GM21619 (cell line): ENCODE data around the gene SYT17.
"Not testable (repeated sequence)": the region's sequence is repeated elsewhere in the genome, so short reads cannot be mapped to it uniquely, and the experiment has no call there.

Source experiments
- ATAC-seq: cut with Tn5 transposase; IDR thresholded peaks from one replicate; pipeline ENCODE4 v1.9.1; 2021; ENCODE audit not compliant: unreplicated experiment

Gene SYT17

GRCh38 chr16:19170043-19170655, 2.1 kb downstream of the SYT17 start:
- ATAC-seq: no peak

- ATAC-seq: no peak
These were observed 4.2 kb downstream of the SYT17 start for GRCh38 chr16:19172098-19172780.

GRCh38 chr16:19173059-19173458, 5.0 kb downstream of the SYT17 start:
- ATAC-seq: no peak

DNA sequence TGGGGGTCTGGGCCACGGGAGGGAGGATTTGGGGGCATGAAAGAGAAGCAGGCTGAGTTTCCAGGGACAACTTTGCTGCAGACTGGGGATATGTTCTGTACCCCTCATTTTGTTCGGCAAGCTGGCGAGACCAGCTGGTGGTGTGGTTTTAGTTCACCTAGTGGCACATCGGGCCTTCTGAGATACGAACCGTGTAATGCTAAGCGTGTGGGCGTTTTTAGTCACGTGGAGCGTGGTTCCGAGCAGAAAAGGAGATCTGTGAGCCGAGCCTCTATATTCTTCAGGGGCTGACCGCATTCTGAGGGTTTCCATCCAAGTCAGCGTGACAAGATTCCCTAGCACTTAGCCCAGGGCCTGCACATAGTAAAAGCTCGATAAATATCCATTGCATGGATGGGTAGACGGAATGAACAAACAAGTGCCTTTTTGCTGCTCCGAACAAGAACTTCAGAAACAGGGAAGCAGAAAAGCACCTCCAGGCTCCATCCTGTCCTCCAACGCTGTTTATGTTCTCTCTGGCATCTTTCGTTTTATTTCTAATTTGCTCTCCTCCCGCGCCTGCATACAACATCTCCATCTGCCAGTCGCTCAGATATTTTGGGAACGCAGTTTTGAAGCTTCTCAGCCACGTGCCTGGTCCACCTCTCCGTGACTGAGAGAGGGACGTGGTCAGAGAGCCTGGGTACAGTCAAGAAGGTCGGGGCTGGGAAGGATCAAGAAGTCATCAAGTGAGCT, 5.8 kb downstream of the SYT17 start:
- no peak for ATAC-seq

DNA sequence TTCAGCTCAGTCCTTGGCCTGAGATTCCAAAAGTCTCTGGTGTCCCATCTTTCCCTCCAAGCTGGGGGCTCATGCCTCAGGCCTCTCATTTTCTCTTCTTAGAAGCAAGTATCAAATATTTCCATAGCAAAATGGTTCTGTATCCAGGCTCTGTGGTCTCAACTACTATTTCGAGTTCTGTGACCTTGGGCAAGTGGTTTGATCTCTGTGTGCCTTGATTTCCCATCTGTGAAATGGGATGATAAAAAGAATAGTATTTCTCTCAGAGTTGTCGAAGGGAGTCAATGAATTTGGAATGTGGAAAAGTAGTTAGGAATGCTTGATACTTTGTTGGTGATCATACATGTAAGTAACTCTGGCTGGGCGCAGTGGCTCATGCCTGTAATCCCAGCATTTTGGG, 6.4 kb downstream of the SYT17 start:
- no peak for ATAC-seq

- no peak for ATAC-seq
These were observed 7.6 kb downstream of the SYT17 start for GRCh38 chr16:19175492-19176262.

GRCh38 chr16:19177111-19177739, 9.2 kb downstream of the SYT17 start:
- ATAC-seq: no peak

GRCh38 chr16:19179546-19180490, 11.8 kb downstream of the SYT17 start:
- ATAC-seq: no peak

GRCh38 chr16:19180741-19181140, 12.7 kb downstream of the SYT17 start:
- no peak for ATAC-seq

GRCh38 chr16:19182481-19182880, 14.4 kb downstream of the SYT17 start:
- ATAC-seq: no peak

- no peak for ATAC-seq
These were observed 15.1 kb downstream of the SYT17 start for GRCh38 chr16:19183187-19183586.

DNA sequence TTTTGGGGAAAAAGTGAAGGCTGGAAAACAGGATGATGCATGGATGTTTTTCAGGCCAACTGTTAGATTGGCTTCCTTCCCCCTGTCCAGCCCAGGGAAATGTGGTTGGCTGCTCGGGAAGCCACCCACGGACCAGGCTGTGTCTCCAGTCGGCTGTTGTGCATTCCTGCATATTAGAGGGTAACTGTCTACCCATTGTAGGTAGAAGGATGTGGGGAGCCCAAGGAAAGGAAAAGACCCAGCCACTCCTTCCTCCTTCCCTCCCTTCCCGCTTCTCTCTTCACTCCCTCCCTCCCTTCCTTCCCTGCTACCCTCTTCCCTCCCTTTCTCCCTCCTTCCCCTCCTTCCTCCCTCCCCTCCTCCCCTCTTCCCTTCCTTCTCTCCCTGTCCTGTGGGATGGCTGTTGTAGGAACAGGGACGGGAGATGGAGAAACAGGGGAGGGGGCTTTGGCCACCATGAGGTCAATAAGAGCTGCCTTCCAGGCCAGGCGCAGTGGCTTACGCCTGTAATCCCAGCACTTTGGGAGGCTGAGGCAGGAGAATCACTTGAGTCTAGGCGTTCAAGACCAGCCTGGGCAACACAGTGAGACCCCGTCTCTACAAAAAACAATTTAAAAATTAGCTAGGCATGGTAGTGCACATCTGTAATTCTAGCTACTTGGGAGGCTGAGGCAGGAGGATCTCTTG, 16.9 kb downstream of the SYT17 start:
- ATAC-seq: no peak

DNA sequence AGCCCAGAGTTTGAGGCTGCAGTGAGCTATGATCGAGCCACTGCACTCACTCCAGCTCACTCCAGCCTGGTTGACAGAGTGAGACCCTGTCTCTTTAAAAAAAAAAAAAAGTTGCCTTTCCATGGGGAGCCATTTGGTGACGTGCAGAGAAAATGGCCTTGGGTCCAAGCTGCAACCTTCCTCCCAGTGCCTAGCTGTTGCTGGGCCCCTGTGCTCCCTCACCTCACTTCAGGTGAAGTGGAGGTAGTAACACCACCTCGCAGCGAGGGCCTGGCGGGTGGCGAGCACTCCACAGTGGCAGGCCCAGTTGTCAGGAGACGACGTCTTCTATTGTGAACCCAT, 17.4 kb downstream of the SYT17 start:
- ATAC-seq: no peak

- no peak for ATAC-seq
These were observed 18.4 kb downstream of the SYT17 start for GRCh38 chr16:19186408-19186807.

DNA sequence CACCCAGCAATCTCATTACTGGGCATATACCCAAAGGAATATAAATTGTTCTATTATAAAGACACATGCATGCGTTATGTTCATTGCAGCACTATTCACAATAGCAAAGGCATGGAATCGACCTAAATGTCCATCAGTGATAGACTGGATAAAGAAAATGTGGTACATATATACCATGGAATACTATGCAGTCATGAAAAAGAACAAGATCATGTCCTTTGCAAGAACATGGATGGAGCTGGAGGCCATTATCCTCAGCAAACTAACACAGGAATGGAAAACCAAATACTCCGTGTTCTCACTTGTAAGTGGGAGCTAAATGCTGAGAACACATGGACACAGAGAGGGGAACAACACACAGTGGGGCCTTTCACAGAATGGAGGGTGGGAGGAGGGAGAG, 19.9 kb downstream of the SYT17 start:
- ATAC-seq: not testable (repeated sequence)

- no peak for ATAC-seq
These were observed 20.4 kb downstream of the SYT17 start for GRCh38 chr16:19188406-19188805.

DNA sequence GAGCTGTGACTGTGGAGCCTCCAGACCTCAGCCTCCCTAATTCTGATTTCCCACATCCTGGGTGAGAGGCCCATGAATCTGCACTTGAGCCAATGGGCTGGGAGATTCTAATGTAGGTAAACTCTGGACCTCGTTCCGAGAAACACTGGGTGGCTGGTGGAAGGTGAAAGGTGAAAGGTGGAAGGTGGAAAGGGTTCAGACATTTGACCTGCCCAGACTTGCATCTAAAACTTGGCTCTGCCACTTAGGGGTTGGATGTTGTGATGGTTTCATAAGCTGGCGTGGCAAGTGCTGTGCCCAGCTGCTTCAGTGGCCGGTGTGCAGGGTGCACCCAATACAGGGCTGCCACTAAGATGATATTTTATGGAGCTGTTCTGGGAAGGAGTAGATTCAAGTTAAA, 24.8 kb downstream of the SYT17 start:
- no peak for ATAC-seq

GRCh38 chr16:19196871-19197270, 28.8 kb downstream of the SYT17 start:
- ATAC-seq: no peak

DNA sequence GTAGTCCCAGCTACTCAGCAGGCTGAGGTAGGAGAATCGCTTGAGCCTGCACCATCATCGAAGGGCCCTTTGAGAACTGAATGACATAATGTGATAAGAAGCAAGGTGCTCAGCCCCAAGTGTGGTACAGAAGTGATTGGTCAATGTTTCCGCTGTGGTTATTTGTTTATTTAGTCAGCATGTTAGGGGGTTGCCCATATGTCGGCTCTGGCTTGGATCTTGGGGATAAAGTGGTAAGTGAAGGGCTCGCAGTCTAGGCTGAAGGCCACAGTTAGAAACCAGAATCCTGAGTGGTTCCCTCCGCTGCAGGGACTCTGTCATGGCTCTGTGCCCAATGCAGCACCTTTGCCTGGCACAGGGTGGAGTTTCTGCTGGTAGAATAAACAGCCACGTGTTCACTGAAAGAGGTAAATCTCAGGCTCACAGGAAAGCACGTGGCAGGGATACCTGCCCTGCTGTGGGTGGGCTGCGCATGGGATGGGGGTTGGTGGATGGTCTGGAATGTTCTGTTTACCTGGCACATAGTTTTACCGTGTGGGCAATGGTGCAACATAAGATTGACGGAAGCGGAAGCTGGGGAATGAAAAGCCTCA, 35.4 kb downstream of the SYT17 start:
- ATAC-seq: no peak
